Glomerular endothelial cell (primary cell): ENCODE data around the gene MGAT5. TPM values are rescaled to one million over a fixed set of nuclear protein-coding genes. Genes with fewer than 3 reads are reported as not detected.

Source experiments
- DNase-seq: peaks from one replicate; pipeline ENCODE4 v3.0.0-alpha.2; 2011; ENCODE audit warnings: low read depth, low spot score; ENCODE audit errors: extremely low read depth
- total RNA-seq: library from RNA; depleted of rRNA; stranded (reverse); fragments of >200 nt; gene quantifications from 2 replicates; pipeline ENCODE4 v1.2.3, GENCODE V29; 2015

The MGAT5 gene
- total RNA-seq, 1 donor from 2014 or later, result 75.1 TPM

DNA sequence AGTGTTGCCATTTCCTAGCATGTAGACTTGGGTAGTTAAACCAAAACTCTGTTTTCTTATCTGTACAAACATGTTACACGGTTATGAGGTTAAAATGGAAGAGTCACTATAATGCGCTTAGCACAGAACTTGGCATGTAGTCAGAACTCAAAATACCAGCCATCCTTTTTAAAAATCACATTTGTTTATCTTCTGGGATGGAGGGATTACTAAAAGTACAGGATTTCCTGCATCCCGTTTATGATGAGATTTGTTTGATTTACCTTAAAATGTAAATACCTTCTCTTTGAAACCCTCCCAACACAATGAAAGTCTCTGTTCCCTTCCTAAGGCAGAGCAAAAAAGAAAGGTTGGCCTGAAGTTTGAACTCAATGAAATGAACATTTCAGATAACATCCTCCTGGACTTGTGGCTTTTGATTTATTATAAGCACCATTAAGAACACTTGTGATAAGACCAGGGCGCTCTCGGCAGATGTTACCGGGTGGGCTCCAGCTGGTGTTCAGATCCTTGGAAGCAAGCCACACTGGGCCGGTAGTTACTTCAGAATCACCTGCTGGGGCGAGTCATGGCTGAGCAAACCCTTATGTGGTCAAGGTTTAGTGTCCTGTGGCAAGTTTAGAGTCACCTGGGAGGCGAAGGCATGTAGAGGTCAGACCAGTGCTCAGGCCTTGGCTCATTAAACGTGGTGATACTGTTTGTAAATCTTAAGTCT, 105.7 kb downstream of the MGAT5 start:
- DNase-seq, result no peak

DNA sequence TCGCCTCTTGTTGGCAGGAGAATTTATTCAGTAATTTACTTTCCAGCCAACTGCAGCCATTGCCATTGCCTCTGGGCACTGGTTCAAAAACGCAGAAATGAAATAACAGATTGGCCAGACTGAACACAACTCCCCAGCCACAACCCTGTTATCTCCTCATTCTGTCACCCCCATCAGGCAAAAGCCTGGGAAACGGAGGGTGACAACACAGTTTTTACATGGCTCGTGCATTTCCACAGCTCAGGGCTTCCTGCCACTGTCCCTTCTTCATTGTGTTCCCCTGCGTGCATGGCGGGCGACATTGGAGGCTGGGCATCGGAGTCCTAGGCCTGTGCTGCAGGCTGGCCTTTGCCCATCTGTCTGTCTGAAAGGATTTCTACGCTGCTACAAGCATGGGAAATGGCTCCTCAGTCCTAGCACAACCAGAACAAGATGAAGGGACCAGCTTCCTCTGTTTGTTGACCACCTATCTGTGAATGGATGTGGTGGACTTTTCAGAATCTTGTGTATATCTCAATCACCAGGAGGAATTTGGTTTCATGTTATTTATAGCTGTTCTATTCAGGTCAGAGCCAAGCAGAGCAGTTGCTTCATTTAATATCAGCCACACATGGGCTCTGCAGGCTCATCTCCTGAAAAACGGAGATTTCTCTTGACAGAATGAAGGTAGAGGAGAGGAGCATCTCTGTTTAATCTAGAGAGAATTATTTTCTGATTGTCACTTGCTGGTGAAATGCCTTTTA, 107.0 kb downstream of the MGAT5 start:
- no peak for DNase-seq

DNA sequence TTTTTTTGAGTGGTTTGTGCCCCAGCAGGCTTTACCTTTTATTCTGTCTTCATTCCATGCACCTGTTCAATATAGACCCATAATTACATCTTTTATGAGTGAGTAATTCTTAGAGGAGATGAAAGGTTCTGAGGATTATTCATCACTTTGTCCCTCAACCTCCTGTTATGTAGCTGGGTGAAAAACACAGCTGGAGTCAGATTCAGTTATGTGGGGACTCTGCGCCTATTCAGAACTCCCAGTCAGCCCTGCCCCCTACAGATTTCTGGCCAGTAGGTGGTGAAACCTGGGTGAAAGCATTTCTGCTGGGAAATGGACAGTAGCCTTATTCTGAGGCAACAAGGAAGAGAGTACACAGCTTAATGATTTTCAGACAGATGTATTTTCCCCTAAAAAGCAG, 107.8 kb downstream of the MGAT5 start:
- no peak for DNase-seq

DNA sequence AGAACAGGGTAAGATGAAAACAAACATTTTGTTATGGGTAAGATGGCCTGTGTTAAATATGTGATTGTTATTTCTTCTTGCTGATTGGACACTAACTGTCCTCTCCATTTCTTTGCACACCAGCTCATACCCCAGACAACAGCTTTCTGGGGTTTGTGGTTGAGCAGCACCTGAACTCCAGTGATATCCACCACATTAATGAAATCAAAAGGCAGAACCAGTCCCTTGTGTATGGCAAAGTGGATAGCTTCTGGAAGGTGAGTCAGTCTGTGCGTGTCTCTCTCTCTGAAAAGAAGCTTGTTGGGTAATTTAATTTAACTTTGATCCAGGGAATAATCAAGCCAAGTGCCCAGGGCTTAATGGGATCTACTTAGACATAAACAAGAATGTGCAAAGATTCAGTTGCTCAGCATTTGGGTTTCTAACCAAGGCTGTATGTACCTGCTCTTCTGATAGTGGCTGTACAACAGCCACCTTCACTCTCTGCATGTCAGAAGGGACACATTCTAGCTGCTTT, 108.3 kb downstream of the MGAT5 start:
- no peak for DNase-seq

DNA sequence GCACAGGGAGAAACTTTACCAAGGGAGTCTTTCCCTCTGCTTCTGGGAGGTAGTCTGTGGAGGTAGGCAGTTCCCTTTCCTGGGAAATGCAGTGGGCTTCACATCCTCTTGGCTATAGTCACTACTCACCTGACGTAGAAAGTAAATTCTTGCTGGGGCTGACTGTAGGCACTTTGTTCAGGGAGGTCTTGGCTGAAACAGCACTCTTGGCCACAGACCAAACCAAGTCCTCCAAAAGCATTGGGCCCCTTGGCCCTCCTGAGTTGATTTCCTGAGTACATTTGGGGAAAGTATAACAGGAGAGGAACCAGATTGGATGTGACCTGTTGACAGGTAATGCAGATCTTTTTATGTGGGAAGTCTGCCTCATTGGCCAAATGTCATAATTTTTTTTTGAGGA, 108.9 kb downstream of the MGAT5 start:
- no peak for DNase-seq

DNA sequence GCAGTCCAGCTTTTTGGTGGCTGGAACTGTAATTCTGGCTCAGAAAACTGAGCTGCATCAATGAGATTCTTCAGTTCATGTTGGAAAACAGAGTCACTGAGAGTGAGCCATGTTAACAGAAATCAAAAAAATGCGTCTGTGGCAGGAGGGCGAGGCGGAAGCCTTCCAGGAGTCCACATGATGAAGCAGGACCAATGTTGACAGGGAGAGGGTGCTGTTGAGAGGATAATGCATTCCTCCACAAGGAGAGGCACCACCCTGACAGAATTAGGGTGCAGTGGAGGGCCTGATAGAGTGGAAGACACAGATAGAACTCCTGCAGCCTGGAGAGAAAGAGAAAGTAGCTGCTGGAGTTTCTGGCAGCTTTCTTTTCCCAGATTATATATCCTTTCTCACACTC, 111.5 kb downstream of the MGAT5 start:
- DNase-seq, result no peak

DNA sequence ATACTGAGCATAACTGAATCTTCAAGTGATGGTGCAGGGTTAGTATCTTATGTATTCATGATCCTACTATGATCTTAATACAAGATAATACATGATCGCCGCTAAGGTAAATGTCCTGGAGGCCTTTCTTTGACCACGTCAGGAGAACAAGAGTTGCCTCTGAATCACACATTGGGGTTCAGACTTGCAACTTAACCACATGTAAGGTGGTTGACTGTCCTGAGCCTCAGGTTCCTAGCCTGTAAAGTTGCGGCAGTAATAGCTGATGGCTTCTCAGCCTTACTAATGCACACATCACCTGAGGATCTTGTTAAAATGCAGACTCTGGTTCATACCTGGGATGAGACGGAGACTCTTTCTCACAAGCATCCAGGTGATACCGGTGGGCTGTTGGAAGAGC, 112.5 kb downstream of the MGAT5 start:
- DNase-seq, result no peak

DNA sequence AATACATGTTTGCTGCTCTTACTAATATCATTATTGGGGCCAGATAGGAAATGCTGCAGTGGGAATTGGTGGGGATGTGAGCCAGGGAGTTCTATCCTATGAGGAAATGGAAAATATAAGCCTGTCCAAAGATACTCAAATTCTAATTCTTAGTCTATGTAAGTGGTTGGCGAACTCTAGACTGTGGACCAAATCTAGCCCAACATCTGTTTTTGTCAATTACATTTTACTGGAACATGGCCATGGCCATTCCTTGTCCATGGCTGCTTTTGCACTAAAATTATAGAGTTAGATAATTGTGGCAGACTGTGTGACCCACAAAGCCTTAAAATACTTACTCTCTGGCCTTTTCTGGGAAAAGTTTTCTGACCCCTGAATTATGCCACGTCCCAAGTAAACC, 113.3 kb downstream of the MGAT5 start:
- no peak for DNase-seq

DNA sequence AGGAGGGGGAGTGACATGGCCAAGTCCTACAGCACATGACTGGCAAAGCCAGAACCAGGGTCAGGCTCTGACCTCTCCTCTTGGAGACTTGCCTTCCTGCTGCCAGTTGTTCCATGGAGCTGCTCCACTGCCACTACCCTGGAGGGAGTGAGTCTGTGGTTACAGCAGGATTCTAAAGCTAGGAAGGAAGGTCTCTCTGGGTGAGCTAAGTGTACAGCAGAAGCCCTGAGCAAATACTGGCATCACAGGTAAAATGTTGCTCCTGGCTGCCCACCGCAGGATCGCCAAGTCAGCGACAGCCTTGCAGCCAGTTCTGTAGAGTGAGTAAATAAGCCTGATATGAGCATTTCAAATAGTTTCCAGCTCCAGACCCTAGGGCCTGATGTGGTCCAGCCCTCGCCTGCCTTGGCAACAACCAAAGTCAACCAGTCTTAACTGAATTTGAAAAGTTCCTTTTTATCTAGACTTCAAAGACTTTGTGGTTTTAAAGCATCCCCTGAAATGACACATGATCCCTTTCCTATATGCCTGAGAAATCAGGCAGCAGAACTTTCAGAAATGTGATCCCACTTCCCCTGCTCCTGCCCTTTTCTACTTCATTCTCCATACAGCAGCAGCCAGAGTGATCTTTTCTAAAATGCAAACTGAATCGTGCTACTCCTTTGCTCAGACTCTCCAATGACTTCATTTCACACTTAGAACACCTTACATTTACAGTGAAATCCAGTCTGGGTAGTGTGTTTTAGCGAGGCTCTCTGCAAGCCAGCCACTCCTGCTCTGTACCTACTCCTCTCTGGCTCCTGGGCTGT, 114.3 kb downstream of the MGAT5 start:
- no peak for DNase-seq

DNA sequence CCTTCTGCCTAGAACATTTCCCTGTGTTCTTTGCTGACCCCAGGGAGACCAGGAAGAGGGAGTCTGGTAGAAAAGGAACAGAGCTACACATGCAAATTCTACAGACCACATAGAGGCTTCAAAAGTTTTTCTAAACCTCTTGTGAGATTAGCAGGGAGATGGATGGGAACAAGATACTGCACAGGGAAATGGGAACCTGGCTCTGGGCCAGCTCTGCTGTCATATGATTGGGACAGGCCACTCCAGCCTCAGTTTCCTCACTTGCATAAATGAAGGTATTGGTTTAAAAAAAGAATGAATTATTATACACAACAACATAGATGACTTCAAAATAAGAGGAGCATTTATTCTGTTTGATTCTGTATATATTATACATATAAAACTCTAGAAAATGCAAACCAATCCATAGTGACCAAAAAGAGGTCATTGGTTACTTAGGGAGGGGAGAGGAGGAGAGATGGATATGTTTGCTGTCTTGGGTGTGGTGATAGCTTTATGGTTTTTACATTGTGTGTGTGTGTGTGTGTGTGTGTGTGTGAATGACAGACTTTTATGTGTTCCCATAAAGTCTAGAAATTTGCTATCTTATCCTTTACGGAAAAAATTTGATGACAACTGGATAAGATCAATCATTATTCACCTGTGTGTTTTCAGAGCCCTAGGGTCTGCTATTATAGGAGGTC, 115.5 kb downstream of the MGAT5 start:
- DNase-seq, result no peak

DNA sequence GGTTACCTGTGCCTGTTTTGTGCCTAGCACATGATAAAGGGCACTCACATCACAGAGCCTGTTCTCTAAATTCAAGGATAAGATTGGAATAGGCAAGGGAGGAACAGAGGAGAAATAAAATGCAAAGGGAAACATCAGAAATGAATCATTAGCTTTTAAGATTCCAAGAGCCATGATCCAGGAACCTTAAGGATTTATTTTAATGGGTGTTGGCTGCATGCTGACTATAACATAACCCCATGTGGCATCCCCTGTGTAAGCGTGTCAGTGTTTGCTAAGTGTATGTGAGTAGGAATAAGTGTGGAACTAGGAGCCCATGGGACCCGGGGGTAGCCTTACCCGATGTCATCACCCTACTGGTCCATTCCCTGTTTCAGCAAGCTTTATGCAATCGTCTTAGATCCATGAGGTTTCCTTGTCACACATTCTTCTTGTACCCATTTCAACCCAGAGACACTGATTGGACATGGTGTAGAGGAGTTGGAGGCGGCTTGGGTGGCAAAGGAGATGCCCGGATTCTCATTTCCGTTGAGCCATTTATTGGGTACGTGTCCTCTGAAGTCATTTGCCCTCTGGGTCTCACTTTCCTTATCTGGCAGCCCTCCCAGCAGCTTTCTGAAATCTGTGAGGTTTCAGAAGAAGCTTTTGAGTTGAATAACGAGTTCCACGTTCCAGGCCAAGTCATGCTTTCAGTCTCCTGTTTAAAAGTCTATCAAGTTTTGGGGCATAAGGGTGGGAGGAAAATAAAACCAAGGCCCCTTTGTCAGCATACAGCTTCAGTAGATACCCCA, 117.0 kb downstream of the MGAT5 start:
- no peak for DNase-seq

DNA sequence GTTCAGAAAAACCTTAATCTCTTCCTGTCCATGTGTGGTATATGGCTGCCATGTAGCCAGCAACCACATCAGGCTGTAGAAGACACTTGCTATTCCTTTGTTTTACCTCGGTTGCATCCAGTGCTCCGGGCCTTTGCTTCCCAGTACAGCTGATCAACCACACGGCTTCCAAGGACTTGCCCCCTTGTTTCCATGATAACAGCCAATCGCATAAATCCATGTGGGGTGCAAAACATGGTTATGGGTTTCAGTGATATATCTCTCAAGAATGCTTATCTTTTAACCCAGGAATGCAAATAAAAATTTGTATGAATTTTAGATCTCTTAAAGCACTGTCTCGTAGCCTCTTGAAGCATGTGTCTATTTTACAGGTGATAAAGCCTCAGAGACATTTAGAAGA, 118.3 kb downstream of the MGAT5 start:
- no peak for DNase-seq

DNA sequence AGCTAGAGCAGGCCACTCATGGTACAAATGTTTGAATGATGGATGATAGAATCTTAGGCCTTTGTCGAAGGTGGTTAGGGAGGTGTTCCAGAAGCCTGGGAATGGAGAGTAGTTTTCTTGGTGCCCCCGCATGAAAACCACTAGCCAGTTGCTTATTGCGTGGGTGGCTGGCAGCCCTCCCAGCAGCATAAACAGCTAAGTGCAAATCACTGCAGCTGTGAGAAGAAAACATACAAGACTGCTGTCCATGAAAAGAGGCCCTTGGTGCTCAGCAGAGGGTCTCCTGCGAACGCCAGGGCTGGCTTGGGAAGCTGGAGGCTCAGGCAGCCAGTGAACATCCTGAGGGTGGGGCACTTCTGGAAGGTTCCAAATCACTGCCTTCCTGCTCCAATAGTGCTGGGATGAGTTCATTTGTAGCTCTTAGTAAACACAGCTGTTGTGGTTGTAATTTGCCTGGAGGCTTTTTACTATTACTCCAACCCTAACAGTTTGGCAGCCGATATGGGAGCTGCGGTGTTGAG, 118.8 kb downstream of the MGAT5 start:
- no peak for DNase-seq

DNA sequence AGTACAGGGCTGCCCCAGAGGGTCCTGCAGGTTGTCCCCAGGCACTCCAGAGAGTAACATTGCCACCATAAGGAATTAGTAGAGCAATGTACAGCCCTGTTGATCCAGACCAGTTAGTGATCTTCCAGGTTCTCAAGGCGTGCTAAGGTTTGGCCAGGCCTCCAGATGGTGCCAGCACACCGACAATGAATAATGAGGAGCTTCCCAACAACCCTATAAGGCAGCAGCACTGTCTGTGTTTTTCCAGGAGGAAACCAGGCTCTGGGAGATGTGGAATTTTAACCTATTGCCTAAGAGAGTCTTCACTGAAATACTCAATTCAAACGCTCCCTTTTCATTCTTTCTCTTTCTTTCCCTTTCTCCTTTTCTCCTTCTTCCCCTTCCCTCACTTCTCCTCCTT, 122.1 kb downstream of the MGAT5 start:
- DNase-seq, result no peak

DNA sequence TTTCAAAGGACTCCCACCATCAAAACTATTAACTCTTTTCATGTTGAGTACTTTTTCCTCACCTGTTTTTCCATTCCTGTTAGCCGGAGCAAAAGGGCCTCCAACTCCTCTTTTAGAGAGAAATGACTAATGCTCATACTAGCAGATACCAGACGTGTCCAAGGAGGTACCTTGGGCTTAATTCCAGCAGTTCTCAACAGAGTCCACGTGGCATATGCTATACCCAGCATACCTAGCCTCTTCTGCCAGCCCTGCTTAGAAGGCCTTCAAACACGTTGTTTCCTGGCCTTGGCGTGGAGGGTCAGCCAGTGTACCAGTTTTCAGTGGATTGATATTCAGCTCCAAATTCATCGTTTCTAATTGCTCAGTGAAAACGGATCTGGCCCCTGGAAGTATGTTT, 123.9 kb downstream of the MGAT5 start:
- DNase-seq, result no peak

DNA sequence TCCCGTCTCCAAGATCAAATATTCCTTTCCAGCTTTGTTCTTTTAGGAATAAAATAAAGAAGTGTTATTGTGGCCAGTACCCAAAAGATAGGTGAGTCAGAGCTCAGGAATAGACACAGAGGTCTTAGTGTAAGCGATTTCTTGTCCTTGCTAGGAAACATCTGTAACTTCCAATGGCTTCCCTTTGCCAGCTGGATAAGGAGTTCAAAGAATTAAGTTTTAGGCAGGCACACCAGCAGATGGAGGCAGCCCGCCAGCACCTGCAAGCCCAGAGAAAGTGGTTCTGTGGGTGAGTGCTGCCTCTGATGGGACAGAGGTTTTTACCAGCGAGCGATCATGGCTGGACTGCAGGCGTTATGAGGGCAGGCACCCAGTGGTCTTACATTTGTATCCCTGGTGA, 125.4 kb downstream of the MGAT5 start:
- no peak for DNase-seq

DNA sequence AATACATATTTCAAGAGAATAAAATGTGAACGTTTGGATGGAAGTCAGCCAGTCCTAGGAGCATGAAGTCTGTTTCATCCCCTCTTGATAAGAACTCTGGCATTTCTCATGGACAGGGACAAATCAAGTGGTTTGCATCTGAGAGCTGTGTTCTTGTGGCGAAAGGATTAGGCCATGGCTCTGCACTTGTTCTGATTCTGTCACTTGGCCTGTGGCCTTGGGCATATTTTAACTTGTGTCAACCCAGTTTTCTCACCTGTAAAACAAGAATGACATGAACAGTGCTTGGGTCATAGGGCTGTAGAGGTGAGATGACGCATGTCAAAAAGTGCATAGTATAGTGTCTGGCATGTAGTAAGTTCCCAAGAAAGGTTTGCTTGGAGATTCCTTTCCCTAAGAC, 125.8 kb downstream of the MGAT5 start:
- no peak for DNase-seq

DNA sequence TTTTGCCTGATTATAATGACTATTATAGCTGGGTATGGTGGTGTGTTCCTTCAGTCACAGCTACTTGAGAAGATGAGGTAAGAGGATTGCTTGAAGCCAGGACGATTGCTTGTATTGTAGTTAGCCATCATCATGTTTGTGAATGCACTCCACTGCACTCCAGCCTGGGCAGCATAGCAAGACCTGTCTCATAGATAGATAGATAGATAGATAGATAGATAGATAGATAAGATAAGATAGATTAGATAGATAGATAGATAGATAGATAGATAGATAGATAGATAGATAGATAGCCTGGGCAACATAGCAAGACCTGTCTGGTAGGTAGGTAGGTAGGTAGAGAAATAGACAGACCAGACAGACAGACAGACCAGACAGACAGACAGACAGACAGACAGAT, 127.3 kb downstream of the MGAT5 start:
- DNase-seq, result no peak

DNA sequence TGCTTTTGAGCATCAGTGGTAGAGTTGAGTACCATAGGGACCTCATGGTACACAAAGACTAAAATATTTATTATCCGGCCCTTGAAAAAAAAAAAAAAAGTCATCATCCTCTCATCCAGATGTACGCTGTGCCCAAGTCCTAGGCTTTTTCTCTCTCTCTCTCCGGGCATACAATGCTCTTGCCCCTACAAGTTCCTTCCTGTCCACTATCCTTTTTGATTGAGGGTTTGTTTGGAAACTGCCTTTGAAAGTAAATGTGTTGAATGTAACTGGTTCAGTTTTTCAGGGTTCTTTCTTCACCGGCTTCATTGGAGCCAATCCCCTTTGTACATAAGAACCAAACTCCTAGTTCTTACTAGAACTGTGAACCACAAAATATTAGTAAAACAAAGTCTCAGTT, 130.3 kb downstream of the MGAT5 start:
- DNase-seq, result no peak

DNA sequence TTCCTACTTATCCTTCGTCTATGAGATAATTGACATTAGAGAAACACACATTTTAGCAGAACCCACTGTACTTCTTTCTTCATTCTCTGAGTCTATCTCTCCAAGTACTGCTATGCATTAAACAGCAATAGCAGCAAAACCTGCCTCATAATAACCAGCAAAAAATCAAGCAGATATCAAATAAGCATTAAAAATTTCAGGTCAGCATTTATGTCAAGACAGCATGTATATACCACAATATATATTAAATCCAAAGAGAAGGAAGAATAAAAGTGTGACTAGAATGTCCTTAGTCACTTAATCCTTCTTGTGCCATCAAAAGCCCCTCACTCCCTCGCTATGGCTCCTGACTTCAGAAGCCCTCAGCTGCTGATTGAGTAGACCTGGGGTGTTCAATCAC, 131.3 kb downstream of the MGAT5 start:
- no peak for DNase-seq
